HG03039 (cell line): Measurements from ENCODE around the gene C13orf42.

ENCODE experiments used
- ATAC-seq: cut with Tn5 transposase; IDR thresholded peaks from one replicate; pipeline ENCODE4 v1.9.1; 2021; ENCODE audit warnings: mild to moderate bottlenecking, moderate library complexity; ENCODE audit not compliant: unreplicated experiment

The C13orf42 gene

GRCh38 chr13:51035978-51036377, 75.1 kb downstream of the C13orf42 start:
- ATAC-seq, result no peak

GRCh38 chr13:51035469-51035868, 75.6 kb downstream of the C13orf42 start:
- ATAC-seq, result no peak

- ATAC-seq, result no peak
Measured at GRCh38 chr13:51034906-51035305, 76.2 kb downstream of the C13orf42 start.

GRCh38 chr13:51033421-51034185, 77.5 kb downstream of the C13orf42 start:
- ATAC-seq, result no peak

- ATAC-seq, result no peak
Measured at GRCh38 chr13:51032831-51033230, 78.2 kb downstream of the C13orf42 start.
